GM18861 (cell line): Measurements from ENCODE around the gene DAB2IP.

Experiments
- ATAC-seq: cut with Tn5 transposase; IDR thresholded peaks from one replicate; pipeline ENCODE4 v1.9.1; 2021; ENCODE audit not compliant: unreplicated experiment

DAB2IP gene

DNA sequence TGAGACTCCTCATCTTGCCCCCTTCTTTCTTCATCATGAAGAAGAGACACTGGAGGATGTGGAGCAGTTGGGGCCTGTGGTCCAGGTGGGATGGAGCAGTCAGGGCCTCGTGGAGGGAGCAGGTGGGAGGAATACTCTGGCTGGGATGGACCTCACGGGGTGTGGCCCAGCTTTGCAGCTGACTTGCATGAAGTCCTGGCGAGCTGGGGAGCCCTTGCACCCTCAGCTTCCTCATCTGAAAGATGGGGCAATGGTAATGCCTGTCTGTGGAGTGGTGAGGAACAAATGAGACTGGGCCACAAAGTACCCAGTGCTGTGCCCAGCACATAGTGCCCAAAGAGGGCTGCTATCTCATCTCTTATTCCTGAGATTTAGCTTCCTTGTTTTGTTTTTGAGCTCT lies 91.5 kb downstream of the DAB2IP start:
- ATAC-seq: no peak

DNA sequence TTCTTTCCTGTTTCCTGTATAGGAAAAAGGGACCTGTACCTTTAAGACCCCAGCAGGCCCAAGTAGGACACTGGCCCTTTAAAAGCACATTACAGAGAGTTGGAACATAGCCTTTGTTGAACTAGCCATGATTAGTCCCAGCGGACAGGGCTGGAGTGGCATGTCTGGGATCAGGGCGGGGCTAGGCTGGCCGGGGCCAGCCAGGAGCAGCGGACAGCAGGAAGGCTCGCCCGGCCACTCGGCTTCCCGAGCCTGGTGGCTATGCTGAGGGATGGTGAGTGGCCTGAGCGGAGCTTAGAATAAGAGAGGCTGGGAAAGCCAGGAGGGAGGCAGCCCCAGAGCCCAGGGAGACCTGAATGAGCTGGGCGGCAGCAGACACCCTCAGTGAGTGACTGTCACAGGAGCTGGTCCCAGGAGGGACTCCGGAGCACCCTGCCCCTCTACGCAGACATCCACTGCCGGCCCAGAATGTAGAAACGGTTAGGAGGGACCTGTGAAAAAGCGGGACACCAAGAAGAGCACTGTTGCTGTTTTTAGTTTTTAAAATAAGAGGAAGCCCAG lies 92.1 kb downstream of the DAB2IP start:
- no peak for ATAC-seq

DNA sequence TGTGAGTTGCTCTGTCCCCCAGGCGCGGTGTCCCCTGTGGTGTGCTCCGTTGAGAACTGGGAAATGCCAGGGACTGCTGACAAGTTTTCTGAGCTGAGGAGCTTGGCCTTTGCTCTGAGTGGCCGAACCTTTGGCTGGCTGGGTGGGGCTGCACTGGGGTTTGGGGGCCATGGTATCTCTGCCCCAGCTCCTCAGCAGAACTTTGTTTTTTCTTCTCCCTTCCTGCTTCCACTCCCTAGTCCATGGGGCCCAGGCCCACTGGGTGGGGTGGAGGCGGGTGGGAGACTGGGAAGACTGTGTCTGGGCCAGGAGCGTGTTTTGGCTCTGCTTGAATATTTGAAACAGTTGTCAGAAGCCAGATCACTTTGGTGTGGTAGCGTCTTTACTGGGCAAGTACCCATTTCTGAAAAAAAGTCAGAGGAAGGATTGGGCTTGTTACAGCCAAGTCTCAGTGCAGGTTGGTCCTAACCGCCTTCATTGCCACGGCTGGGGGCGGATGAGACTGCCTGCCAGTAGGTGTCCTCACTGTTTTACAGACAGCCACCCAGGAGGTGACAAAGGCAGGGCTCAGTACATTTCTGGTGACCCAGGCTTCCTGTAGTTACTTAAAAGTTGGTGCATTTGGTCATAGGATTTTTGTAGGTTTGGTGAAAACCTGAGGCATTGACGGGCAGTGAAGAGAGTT lies 92.7 kb downstream of the DAB2IP start:
- no peak for ATAC-seq

DNA sequence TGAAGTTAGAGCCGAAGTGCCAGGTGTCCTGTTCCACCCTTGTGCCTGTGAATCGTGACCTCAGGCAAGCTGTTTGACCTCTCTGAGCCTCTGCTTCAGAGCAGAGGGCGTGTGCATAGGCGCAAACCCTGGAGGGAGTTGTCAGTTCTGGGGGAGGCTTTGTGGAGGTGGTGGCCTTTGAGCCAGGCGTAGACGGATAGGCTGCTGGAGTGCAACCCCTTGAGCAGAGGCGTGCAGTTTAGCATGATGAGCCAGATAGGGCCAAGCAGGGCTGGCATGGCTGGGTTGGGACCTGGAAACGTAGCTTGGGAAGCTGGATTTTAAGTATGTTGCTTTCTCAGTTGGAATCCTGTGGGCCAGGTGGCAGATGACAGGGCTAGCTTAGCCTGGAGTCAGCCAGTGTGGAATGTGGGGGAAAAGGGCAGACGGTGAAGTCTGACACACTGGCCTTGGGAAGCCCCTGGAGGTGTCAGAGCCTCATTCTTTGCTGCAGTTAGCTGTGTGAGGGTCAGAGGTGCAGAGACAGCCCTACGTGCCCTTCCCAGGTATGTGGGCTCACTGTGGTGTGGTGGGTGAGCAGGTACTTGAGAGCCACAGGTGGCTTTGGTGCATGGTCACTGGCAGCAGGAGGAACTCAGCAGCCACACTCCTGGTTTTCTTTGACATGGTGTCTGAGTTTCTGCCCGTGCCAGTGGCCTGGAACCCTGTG lies 93.4 kb downstream of the DAB2IP start:
- no peak for ATAC-seq

DNA sequence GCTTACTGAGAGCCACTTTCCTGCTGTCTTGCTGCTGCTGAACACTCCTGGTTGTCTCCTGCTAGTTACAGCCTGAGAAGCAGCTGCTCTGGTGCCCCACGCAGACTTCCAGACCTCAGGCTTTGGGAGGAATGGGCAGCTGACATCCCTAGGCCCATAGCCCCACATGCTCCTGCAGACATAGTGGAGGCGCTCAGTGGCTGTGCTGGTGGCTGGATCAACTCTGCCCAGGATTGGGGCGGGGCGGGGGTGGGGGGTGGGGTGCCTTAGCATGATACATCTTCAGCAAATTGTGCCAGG lies 93.9 kb downstream of the DAB2IP start:
- no peak for ATAC-seq

DNA sequence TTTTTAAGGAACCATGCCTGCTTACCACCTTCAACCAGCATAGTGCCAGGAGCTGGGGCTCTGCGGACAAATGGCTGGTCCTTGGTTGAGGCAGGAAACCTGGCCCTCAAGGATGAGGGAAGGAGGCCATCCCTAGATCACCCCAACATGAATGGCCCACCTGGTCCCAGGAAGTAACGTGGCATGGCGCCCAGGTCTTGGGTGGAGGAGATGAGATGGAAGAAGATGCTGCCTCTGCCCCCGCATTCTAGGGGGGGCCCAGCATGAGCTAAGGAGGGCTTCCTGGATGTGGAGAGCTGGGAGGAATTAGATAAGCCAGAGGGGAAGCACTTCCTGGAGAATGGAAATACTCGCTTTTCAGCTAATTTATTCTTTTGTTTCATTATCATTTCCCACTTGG lies 95.0 kb downstream of the DAB2IP start:
- ATAC-seq: no peak

DNA sequence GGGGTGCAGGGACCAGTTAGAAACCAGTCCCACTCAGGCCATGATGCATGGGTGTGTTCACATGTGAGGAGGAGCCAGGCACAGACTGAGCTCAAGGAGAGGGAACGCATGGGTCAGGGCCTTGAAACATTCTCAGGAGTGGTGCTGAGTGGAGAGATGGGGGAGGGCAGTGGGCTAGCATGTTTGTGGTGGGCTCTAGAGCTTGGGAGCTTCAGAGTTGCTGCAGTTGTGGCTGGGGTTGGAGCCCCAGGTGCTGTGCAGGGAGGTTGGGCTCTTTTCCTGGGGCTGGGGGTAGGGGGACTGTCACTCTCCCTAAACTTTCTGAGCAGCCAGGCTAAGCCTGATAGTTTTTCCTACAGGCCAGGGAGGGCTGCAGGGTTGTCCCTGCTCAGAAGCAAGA lies 95.4 kb downstream of the DAB2IP start:
- no peak for ATAC-seq

DNA sequence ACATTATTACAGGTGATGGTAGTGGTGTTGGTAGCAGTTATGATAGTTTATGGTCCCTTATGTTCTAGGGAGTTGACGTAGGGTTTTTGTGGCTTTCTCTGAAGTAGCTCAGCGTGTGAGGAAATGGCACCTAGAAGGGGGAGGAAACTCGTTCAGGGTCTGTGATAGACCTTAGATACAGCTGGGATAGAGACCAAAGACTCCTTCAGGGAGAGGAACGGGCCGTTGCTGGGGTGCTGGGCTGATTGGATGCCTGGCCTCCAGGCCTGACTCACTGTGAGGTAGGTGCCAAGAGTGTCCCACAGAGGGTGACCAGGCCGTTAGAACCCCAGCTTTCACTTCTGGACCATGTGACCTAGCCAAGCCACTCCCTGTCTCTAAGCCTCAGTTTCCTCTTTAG lies 96.6 kb downstream of the DAB2IP start:
- ATAC-seq: no peak

DNA sequence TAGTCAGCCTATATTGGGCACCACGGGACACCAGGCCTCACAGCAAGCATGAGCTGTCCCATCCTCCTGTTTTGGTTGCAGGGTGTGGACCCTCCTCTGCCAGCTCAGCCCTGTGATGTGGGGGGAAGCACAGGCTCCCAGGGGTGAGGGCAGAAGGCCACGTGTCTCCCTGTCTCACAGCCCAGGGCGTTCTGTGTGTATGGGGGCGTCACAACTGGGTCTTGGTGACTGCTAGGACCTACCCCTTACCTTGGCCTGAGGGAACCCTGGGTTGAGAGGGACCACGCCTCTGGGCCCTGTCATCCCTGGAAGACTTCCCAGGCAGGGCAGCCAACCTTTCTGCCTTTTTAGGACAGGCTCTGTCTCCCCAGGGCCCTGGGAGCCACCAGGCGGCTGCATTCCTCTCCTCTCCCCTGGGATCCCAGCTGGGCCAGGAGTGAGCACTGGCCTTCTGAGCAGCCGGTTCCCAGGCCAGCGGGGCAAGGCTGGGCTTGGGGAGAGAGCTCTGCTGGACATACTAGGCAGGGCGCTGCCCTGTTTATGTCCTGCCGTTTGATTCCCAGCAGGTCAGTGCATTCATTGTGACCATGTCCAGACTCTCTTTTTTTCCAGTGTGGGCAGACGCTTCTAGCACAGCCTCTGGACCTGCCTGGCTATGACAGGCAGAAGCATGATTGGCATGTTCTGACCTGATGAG lies 97.4 kb downstream of the DAB2IP start:
- ATAC-seq: no peak

DNA sequence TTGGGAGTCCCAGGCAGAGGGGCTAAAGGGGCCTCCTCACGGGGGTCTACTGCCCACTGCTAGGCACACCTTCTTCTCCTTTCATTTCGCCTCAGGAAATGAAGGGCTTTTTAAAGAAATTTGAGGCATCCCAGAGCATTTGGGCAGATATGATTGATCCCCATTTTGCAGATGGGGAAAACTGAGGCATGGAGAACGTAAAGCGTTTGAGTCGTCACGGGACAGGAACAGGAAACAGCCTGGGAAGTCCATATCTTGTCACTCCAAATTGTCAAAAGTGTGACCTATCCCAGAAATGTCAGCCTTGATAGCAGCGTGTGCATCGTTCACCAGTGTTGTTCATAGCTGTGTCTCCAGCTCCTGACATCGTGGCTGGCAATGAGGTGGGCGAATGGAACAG lies 98.2 kb downstream of the DAB2IP start:
- ATAC-seq: no peak

DNA sequence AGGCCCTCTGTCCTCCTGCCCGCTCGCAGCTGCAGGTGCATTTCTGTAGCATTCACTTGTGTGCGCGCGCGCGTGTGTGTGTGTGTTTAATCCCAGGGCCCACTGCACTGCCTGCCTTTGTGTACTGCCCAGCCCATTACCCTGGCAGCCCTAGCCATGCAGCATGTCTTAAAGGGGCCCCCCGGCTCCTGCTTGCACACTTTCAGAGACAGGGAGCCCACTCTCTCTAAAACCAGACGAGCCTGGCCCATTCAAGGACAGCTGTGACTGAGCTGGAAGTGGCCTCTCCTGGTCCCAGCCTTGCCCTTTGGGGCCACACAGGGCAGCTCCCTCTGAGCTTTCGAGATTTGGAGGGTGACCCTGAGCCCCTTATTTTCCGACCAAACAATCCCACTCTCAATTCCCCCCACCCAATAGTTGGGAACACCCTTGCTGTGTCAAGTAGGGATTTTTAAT lies 98.9 kb downstream of the DAB2IP start:
- no peak for ATAC-seq

DNA sequence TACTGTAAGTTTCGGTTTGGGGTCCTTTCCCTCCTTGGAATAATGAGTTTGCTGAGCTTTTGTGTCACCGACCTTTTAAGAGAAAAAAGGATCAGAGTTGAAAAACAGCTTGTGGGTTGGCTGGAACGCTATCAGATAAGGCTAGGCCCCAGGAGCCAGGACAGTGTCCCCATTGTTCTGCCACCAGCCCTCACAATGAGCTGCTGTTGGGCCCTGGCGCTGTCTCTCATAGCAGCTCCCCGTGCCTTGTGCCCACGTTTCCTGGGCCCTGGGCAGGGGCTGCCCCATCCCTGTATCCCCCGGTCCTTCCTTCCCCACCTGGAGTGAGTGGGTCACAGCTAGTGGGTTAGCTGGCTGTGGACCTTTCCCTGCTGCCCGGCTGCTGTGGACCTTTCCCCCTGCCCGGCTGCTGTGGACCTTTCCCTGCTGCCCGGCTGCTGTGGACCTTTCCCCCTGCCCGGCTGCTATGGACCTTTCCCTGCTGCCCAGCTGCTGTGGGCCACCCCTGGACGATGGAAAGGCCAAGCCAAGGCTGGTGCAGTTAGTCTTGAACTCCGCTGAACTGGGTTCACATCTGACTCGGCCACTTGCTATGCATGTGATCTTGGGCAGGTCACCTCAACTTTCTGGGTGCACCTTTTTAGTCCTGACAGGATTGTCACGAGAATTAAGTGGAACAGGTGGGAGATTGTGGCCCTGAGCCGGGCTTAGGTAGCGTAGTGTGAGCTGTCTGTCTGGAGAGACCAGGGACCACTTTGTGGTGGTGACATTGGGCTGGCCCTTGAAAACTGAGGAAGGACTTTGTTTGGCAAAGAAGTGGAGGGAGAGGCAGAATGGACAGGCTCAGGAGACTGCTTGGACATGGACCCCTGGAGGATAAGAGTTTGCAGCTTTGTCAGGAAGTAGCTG lies 99.5 kb downstream of the DAB2IP start:
- ATAC-seq: no peak

DNA sequence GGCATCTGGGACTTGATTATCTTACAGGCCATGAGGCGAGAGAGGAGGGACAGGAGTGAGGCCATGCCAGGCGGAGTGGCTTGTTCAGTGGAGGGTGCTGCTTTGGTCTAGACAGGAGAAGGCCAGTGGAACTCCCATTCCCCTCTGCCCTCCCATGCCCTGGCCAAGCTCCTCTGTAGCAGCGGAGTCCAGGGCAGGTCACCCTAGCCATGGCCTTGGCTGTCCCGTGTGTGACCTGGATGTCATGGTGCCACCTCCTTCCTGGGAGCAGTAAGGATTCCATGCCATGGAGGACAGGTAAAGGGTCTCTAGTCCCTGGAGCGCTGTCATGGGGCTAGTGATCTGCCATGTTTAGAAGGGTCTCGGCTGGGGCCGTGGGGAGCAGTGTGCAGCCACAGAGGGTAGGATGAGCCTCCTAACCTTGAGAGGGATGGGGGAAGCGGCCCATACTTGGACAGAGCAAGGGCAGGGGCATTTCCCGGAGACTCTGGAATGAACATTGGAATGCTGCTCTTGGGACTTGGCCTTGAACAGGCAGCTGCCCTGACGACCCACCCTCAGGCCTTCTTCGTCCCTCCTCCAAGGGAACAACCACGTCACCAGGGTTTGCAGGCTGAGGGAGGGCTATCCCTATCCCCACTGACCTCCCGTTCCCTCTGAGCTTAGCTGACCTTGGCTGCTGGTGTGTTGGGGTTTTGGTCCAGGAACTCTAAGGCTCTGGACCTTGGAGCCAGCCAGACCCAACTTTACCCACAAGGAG lies 100.4 kb downstream of the DAB2IP start:
- no peak for ATAC-seq

DNA sequence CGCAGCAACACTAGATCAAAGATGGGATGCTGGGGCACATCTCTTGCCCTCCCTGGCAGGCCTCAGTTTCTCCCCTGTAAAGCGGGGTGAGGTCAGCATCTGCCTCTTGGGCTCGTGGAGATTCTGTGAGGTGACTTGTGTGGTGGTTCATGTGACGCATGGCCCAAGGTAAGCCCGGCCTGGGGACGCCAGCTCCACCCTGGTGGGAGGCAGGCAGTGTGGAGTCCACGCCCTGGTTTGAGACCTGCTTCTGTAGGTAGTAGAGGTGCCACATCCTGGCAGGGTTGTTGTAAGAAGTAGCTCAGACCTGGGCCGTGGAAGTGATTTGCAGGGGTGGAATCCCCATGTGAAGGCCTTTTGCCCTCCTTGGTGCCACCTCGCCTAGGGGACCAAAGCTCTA lies 101.5 kb downstream of the DAB2IP start:
- no peak for ATAC-seq

DNA sequence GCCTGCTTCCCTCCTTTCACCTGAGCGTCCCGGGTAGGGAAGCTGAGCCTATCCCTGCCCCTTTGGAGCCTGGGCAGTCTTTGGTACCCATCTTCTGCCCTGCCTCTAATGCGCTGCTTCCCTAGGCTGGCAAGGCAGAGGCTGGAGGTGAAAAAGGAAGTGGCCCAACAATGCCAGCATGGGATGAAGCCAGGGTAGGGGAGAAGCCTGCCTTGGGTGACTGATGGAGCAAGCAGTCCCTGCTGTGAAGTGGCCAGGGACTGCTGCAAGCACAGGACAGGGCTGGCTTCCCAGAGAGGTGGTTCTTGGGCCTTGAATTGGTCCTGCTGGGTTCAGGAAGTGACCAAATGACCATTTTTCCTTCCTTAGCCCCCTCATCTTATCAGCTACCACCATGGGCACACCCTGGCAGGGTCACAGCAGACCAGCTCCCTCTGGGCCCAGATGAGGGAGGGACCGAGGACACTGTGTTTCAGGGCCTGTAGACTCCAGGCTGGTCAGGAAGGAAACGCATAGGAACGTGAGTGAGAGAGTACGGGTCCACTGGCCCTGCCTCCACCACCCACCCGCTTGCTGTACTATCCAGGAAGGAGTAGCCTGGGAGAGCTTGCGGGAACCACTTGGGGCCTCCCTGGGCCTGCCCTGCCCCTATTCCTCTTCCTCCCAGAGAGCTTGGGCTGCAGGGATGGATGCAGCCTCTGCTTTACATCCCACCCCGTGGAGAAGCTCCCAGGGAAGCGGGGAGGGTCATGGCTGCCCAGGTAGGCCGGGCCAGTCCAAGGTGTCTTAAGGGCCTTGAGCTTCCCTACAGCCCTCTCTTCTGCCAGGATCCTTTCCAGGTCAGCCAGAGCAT lies 102.6 kb downstream of the DAB2IP start:
- ATAC-seq: no peak

DNA sequence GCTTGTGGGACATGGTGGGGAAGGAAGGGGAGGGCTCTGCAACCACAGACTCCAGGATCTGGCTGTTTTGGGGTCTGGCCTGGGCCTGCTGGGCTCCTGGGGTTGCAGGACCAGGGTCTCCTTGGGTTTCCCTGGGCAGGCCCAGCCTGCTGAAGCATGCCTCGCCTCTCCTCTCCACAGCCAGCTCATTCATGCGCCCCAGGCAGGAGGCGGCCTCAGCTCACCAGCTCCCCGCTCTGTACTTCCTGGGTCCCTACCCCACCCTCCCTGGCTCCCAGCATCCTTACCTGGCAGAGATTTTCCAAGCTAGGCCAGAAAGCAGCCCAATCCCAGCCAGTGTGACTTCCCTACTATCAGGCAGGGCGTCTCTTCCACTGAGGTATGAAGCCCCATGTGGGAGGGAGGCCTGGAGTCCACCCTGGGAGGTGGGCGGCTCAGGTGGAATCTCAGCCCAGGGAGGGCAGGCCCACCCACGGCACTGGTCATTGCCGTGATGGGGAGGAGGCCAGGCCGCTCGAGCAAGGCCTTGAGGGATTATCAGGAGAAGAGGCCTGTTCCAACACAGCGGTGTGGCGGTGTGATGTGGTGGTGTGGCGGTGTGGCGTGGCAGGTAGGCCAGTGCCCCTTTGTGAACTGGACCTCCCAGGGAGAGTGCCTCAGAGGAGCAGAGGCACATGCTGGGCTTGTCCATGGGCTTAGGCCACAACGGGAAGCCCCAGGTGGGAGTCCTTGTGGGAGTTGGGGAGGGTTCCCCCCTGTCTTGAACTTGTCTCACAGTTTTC lies 103.4 kb downstream of the DAB2IP start:
- ATAC-seq: no peak

DNA sequence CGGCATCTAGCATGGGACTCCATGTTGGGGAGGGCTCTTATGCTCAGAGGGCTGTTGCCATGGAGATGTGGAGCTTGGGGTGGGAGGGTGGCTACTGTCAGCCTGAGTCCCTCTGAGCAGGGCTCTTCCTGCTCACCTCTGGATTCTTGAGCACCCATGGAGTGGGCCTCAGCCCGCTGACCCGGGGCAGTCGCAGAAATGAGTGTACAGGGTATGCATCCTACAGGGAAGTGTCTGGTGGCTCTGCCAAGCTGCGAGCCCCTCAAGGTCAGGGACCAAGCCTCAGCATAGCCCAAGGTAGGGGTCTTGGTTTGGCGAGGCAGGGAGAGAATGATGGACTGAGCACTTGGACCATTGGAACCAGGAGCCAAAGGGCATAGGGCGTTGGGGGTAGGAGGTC lies 104.1 kb downstream of the DAB2IP start:
- no peak for ATAC-seq

DNA sequence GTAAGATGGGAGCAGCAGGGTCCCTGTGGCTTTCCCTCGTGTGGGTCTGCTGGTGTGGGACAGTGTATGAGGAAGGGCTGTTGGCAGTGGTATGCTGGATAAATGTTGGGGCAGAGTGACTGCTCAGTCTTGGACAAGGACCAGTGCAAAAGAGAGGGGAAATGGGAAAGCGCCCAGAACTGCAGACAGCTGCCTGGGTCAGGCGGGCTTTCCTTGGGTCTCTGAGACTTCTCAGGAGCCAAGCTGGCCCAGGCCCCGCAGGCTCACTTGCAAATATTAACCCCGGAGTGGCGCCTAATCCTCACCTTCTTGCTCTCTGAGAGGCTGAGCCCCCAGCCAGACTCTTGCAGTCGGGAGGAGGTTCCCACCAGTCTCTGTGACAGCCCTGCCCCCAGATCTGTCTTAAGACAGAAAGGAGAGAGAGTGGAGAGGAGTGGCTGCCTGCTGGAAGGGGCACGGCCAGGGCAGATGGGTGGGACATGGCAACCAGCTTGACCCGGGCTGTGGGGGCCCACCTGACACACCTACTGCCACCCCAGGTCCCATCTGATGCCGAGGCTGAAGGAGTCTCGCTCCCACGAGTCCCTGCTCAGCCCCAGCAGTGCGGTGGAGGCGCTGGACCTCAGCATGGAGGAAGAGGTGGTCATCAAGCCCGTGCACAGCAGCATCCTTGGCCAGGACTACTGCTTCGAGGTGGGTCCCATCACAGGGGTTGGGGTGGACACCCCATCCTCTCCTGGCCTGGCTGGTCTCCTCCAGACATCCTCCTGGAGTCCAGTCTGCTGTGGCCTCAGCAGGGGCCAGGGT lies 105.2 kb downstream of the DAB2IP start:
- no peak for ATAC-seq
